ENCODE results near the gene THUMPD3. TPM values are rescaled to one million over a fixed set of nuclear protein-coding genes. Genes with fewer than 3 reads are reported as not detected.

Gene THUMPD3
- total and polyA plus RNA-seq, 9 of the 15 experiments (the other 6 are each of a cell fraction or from before 2014, with no cell fraction given) = 58.3 to 132 (median 113) TPM

DNA sequence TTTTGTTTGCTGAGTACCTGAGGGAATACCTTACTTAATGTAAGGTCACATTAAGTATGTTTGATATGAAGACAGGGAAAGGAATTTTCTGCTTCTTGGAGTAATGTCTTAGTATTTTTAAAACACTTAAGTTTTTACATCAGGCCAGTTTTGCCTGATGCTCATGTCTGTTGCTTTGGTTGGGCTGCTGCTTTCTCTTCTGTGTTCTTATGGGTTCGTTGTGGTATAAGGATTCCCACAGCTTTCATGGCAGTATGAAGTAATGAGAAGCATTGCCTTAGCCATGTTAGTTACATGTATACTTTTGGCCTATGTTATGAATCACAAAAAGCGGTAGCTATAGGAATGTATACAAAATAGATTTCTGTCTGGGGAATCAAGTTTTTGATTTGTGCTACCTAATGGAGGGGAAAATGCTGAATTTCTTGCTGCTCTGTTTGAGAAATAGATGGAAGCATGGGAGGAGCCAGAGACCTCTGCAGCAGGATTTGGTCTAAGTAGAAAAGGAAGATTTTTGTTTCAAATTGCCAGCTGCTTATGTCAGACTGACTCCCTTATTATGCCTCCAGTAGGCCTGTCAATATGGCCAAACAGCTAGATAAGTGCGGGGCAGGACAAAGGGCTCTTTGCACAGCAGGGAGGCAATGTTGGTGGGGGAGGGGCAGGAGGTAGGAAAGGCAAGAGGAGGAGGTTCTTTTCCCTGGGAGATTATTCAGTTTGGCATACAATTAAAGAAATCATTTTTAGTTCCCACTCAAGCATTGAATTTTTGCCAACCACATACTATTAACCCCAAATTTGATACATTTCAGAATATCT, 39.8 kb downstream of the THUMPD3 start (continued):
- TF ChIP-seq, protein P1, sequence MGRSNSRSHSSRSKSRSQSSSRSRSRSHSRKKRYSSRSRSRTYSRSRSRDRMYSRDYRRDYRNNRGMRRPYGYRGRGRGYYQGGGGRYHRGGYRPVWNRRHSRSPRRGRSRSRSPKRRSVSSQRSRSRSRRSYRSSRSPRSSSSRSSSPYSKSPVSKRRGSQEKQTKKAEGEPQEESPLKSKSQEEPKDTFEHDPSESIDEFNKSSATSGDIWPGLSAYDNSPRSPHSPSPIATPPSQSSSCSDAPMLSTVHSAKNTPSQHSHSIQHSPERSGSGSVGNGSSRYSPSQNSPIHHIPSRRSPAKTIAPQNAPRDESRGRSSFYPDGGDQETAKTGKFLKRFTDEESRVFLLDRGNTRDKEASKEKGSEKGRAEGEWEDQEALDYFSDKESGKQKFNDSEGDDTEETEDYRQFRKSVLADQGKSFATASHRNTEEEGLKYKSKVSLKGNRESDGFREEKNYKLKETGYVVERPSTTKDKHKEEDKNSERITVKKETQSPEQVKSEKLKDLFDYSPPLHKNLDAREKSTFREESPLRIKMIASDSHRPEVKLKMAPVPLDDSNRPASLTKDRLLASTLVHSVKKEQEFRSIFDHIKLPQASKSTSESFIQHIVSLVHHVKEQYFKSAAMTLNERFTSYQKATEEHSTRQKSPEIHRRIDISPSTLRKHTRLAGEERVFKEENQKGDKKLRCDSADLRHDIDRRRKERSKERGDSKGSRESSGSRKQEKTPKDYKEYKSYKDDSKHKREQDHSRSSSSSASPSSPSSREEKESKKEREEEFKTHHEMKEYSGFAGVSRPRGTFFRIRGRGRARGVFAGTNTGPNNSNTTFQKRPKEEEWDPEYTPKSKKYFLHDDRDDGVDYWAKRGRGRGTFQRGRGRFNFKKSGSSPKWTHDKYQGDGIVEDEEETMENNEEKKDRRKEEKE (IDR thresholded peaks at IDR 0.05; ENCODE audit: borderline replicate concordance in 1 of 2, control insufficient read depth in 1 of 2, low read depth in 2 of 2, low read length in 1 of 2) = peak in 1 of 2 experiments; percentile 54; a peak in 1 of 4 replicates
- TF ChIP-seq ZNF764 (CRISPR knock-in tag; IDR thresholded peaks at IDR 0.05; ENCODE audit: low read depth) = no peak
- TF ChIP-seq DLX4 (CRISPR knock-in tag; IDR thresholded peaks at IDR 0.05) = no peak
- no peak for TF ChIP-seq FOXO4 (CRISPR knock-in tag; IDR thresholded peaks at IDR 0.05)
- no peak for TF ChIP-seq DIDO1 (tag; IDR thresholded peaks at IDR 0.05; ENCODE audit: low read depth)
- TF ChIP-seq ZC3H8 (IDR thresholded peaks at IDR 0.05) = no peak
- no peak for TF ChIP-seq TAF15 (IDR thresholded peaks at IDR 0.05; ENCODE audit: low read depth, low read length)
- no peak for TF ChIP-seq TBP (optimal IDR thresholded peaks at IDR 0.05; ENCODE audit: low read depth, low read length)
- no peak for TF ChIP-seq FOXP4 (CRISPR knock-in tag; IDR thresholded peaks at IDR 0.05; ENCODE audit: borderline replicate concordance)
- no peak for TF ChIP-seq POLR3G (IDR thresholded peaks at IDR 0.05; ENCODE audit: extremely low read depth, insufficient read length, insufficient replicate concordance)
- peak; percentile 33 for TF ChIP-seq TAF9B (IDR thresholded peaks at IDR 0.05; ENCODE audit: partially characterized antibody)
- no peak for TF ChIP-seq CREB1 (IDR thresholded peaks at IDR 0.05)
- TF ChIP-seq CREB1 (CRISPR knock-in tag; IDR thresholded peaks at IDR 0.05) = no peak
- peak; percentile 80 for TF ChIP-seq ZKSCAN1 (IDR thresholded peaks at IDR 0.05; ENCODE audit: low read depth, low read length)
- TF ChIP-seq ZNF175 (CRISPR knock-in tag; IDR thresholded peaks at IDR 0.05; ENCODE audit: low read depth) = no peak
- no peak for TF ChIP-seq ZNF644 (tag; IDR thresholded peaks at IDR 0.05; ENCODE audit: low read depth)
- TF ChIP-seq, protein P2, sequence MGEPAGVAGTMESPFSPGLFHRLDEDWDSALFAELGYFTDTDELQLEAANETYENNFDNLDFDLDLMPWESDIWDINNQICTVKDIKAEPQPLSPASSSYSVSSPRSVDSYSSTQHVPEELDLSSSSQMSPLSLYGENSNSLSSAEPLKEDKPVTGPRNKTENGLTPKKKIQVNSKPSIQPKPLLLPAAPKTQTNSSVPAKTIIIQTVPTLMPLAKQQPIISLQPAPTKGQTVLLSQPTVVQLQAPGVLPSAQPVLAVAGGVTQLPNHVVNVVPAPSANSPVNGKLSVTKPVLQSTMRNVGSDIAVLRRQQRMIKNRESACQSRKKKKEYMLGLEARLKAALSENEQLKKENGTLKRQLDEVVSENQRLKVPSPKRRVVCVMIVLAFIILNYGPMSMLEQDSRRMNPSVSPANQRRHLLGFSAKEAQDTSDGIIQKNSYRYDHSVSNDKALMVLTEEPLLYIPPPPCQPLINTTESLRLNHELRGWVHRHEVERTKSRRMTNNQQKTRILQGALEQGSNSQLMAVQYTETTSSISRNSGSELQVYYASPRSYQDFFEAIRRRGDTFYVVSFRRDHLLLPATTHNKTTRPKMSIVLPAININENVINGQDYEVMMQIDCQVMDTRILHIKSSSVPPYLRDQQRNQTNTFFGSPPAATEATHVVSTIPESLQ (CRISPR knock-in tag; IDR thresholded peaks at IDR 0.05) = no peak
- peak in 1 of 2 experiments; percentile 46; a peak in 2 of 4 replicates for TF ChIP-seq MAZ (CRISPR knock-in tag; conservative IDR thresholded peaks at IDR 0.05 in 1 of 2, IDR thresholded peaks at IDR 0.05 in 1 of 2)
